HG03159 (cell line): ENCODE measurements around the gene RASA2.
"Not testable (repeated sequence)": the region's sequence is repeated elsewhere in the genome, so short reads cannot be mapped to it uniquely, and the experiment has no call there.

Experiments
- ATAC-seq: cut with Tn5 transposase; IDR thresholded peaks from one replicate; pipeline ENCODE4 v1.9.1; 2021; ENCODE audit warnings: mild to moderate bottlenecking, moderate library complexity; ENCODE audit not compliant: unreplicated experiment

Gene RASA2

GRCh38 chr3:141529717-141530414 lies 43.0 kb downstream of the RASA2 start:
- no peak for ATAC-seq

GRCh38 chr3:141530415-141530768 lies 43.6 kb downstream of the RASA2 start:
- ATAC-seq, result no peak

- ATAC-seq, result no peak
These were observed 45.8 kb downstream of the RASA2 start for GRCh38 chr3:141532609-141533008.

DNA sequence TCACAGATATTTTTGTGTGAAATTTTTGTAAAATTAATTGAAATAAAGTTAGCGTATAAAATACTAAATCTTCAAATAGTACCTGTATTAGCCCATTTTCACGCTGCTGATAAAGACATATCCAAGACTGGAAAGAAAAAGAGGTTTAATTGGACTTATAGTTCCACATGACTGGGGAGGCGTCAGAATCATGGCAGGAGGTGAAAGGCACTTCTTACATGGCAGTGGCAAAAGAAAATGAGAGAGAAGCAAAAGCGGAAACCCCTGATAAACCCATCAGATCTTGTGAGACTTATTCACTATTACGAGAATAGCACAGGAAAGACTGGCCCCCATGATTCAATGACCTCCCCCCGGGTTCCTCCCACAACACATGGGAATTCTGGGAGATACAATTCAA lies 49.2 kb downstream of the RASA2 start:
- ATAC-seq, result not testable (repeated sequence)

GRCh38 chr3:141537856-141538255 lies 51.0 kb downstream of the RASA2 start:
- ATAC-seq, result no peak

- ATAC-seq, result no peak
These were observed 51.9 kb downstream of the RASA2 start for GRCh38 chr3:141538568-141539240.

DNA sequence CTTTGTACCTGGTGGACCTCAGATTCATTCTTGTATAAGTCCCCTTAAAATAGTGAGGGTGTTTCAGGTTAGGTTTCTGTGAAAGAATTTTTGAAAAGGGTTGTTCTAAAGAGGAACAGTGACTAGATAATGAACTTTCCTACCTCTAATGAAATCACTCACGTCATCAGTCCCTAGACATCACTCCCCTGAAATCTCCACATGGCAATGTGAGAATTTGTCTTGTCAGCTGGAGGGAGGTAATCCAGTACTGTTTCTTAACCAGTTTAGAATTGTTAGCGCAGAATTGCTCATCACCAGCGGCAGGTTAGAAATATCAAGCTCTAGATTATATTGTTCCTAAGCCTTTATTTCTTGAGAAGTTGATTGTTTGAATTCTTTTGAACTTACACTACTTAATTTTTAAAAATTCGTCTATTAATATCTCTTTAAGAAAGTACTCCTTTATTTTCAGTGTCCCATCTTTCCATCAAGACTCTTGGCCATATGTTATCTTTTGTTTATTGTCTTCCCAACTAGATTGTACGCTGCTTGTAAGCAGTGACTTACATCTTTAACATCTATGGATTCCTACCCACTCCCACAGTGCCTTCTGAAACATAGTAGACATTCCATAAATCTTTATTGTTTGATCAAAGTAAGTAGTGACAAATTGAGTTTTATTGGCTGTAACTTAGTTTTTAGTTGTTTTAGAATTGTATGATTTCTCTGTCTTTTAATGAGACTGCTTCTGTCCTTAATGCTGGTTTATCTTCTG lies 52.8 kb downstream of the RASA2 start:
- no peak for ATAC-seq

GRCh38 chr3:141540531-141540930 lies 53.7 kb downstream of the RASA2 start:
- ATAC-seq, result no peak

- no peak for ATAC-seq
These were observed 55.6 kb downstream of the RASA2 start for GRCh38 chr3:141542202-141542969.

GRCh38 chr3:141542989-141543388 lies 56.2 kb downstream of the RASA2 start:
- ATAC-seq, result no peak

GRCh38 chr3:141544697-141545096 lies 57.9 kb downstream of the RASA2 start:
- ATAC-seq, result no peak

DNA sequence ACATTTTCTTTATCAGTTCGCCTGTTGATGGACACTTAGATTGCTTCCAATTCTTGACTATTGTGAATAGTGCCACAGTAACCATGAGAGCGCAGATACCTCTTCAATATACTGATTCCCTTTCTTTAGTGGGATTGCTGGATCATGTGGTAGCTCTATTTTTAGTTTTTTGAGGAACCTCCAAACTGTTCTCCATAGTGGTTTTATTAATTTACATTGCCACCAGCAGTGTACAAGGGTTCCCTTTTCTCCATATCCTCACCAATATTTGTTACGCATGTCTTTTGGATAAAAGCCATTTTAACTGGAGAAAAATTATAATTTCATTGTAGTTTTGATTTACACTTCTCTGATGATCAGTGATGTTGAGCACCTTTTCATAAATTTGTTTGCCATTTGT lies 59.3 kb downstream of the RASA2 start:
- ATAC-seq, result no peak

DNA sequence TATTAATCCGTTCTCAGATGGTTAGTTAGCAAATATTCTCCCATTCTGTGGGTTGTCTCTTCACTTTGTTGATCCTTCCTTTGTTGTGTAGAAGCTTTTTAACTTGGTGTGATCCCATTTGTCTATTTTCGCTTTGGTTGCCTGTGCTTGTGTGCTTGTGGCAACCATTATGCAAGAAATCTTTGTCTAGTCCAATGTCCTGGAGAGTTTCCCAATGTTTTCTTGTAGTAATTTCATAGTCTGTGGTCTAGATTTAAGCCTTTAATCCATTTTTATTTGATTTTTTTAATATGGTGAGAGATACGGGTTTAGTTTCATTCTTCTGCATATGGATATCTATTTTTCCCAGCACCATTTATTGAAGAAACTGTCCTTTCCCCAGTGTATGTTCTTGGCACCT lies 59.8 kb downstream of the RASA2 start:
- no peak for ATAC-seq

GRCh38 chr3:141547791-141548190 lies 61.0 kb downstream of the RASA2 start:
- ATAC-seq, result no peak

- no peak for ATAC-seq
These were observed 64.3 kb downstream of the RASA2 start for GRCh38 chr3:141550926-141551665.

GRCh38 chr3:141552440-141552991 lies 65.7 kb downstream of the RASA2 start:
- ATAC-seq, result no peak

GRCh38 chr3:141553055-141553454 lies 66.2 kb downstream of the RASA2 start:
- ATAC-seq, result no peak

- ATAC-seq, result no peak
These were observed 69.2 kb downstream of the RASA2 start for GRCh38 chr3:141556034-141556433.

DNA sequence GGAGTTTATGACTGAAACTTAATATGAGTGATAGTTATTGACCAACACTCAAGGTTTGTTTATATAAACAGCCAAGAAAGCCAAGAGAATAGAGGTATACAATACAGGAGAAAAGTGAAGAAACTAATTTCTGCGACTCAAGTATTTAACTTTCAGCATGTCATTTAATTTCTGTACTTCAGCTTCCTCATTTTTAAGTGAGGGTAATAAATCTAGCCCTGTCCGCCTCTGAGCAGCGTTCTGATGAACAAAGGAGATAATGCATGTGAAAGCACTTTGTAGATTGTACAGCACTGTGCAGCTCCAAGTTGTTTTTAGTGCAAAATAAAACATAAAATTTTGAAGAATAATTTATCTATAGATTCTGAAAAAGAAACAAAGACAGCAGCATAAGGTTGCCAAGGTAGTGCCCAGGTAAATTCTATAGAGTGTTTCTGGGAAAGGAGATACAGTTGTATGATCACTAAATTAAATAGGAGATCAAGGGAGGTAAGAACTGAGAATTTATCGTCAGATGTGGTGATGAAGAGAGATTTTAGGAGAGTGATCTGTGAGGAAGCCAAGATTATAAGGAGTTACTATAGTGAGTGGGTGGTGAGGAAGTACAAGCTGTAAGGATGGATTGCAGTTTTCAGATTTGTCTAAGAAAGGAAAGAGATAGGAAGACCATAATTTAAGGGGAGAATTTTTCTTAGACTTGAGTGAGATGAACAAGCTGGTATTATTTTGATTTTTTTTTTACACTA lies 71.3 kb downstream of the RASA2 start:
- ATAC-seq, result no peak
